Smooth muscle cell (in vitro differentiated cells): ENCODE results near the gene PIK3R6. TPM values are rescaled to one million over a fixed set of nuclear protein-coding genes. Genes with fewer than 3 reads are reported as not detected.

ENCODE experiments used
- DNase-seq: peaks from one replicate; lab custom pipeline; 2025; ENCODE audit not compliant: unreplicated experiment; lab: John Stamatoyannopoulos, UW
- H2AFZ ChIP-seq: fragments of 200-600 bp; sonication (generic); 2 replicates; pipeline ENCODE4 v1.6.0; 2016; ENCODE audit warnings: antibody characterized with exemption, low read depth, mild to moderate bottlenecking
- H3F3A ChIP-seq: fragments of 200-600 bp; sonication (generic); 2 replicates; pipeline ENCODE4 v1.6.0; 2017; ENCODE audit warnings: antibody characterized with exemption, low read depth
- H3K27ac ChIP-seq: fragments of 200-600 bp; sonication (generic); 2 replicates; pipeline ENCODE4 v1.5.1; 2016; ENCODE audit warnings: low read depth, mild to moderate bottlenecking
- H3K27me3 ChIP-seq: fragments of 200-600 bp; sonication (generic); 2 replicates; pipeline ENCODE4 v1.6.1; 2016; ENCODE audit warnings: low read depth, mild to moderate bottlenecking
- H3K36me3 ChIP-seq: fragments of 200-600 bp; sonication (generic); 2 replicates; pipeline ENCODE4 v1.5.1; 2016; ENCODE audit warnings: low read depth
- H3K4me1 ChIP-seq: fragments of 200-600 bp; sonication (generic); 2 replicates; pipeline ENCODE4 v1.5.1; 2016; ENCODE audit warnings: low read depth
- H3K4me2 ChIP-seq: fragments of 200-600 bp; sonication (generic); 2 replicates; pipeline ENCODE4 v1.6.0; 2016; ENCODE audit warnings: mild to moderate bottlenecking
- H3K4me3 ChIP-seq: fragments of 200-600 bp; sonication (generic); 2 replicates; pipeline ENCODE4 v1.5.1; 2016; ENCODE audit warnings: mild to moderate bottlenecking
- H3K79me2 ChIP-seq: fragments of 200-600 bp; sonication (generic); 2 replicates; pipeline ENCODE4 v1.6.0; 2016; ENCODE audit warnings: low read depth, mild to moderate bottlenecking
- H3K9ac ChIP-seq: fragments of 200-600 bp; sonication (generic); 2 replicates; pipeline ENCODE4 v1.6.0; 2016; ENCODE audit warnings: low read depth
- H3K9me3 ChIP-seq: fragments of 200-600 bp; sonication (generic); replicated peaks from 2 replicates; pipeline ENCODE4 v1.5.1; 2016; ENCODE audit warnings: low read depth
- H4K20me1 ChIP-seq: fragments of 200-600 bp; sonication (generic); 2 replicates; pipeline ENCODE4 v1.6.0; 2016; ENCODE audit warnings: low read depth
- WGBS: methylation state at CpG from one replicate; pipeline ENCODE4 v1.1.7; 2016; ENCODE audit warnings: low lambda C conversion rate; 5-methylcytosine and 5-hydroxymethylcytosine counted together
- polyA plus RNA-seq: library from polyadenylated mRNA; unstranded; fragments of >200 nt; fragmentation: Nextera tagmentation; extraction: Ambion mirVana; gene quantifications from 2 replicates; pipeline ENCODE4 v1.2.1, GENCODE V29; 2016
- total RNA-seq: library from RNA; depleted of rRNA; stranded (reverse); fragments of >200 nt; gene quantifications from 2 replicates; pipeline ENCODE4 v1.2.3, GENCODE V29; 2014
- TF ChIP-seq, protein P1 (sequence below): fragments of 200-600 bp; sonication (generic); IDR thresholded peaks from 2 replicates; pipeline ENCODE4 v1.5.1; 2017; ENCODE audit warnings: borderline replicate concordance, mild to moderate bottlenecking, antibody characterized with exemption; ENCODE audit not compliant: insufficient read depth, poor library complexity, severe bottlenecking

The PIK3R6 gene
- total and polyA plus RNA-seq, 2 experiments from 2014 or later, result not detected

GRCh38 chr17:8837563-8838075, 29.9 kb downstream of the PIK3R6 start:
- H3K9ac ChIP-seq, result no peak overlapping the region
- H3K79me2 ChIP-seq, result no peaks in the 10 kb centered on the region
- no peak for DNase-seq
- H3K27ac ChIP-seq, result no peak overlapping the region
- no peaks in the 10 kb centered on the region for H4K20me1 ChIP-seq
- no peaks in the 10 kb centered on the region for H3K4me1 ChIP-seq
- TF ChIP-seq, protein P1, sequence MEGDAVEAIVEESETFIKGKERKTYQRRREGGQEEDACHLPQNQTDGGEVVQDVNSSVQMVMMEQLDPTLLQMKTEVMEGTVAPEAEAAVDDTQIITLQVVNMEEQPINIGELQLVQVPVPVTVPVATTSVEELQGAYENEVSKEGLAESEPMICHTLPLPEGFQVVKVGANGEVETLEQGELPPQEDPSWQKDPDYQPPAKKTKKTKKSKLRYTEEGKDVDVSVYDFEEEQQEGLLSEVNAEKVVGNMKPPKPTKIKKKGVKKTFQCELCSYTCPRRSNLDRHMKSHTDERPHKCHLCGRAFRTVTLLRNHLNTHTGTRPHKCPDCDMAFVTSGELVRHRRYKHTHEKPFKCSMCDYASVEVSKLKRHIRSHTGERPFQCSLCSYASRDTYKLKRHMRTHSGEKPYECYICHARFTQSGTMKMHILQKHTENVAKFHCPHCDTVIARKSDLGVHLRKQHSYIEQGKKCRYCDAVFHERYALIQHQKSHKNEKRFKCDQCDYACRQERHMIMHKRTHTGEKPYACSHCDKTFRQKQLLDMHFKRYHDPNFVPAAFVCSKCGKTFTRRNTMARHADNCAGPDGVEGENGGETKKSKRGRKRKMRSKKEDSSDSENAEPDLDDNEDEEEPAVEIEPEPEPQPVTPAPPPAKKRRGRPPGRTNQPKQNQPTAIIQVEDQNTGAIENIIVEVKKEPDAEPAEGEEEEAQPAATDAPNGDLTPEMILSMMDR, result no peak
- no peaks in the 10 kb centered on the region for H3F3A ChIP-seq
- no peaks in the 10 kb centered on the region for H3K27me3 ChIP-seq
- no peaks in the 10 kb centered on the region for H3K9me3 ChIP-seq
- 84% methylated on average over 8 of the region's 8 CpGs for WGBS
- H3K36me3 ChIP-seq, result no peaks in the 10 kb centered on the region
- no peak overlapping the region for H2AFZ ChIP-seq
- H3K4me3 ChIP-seq, result no peak overlapping the region
- no peak overlapping the region for H3K4me2 ChIP-seq

- H3K4me3 ChIP-seq, result no peak overlapping the region
- H3F3A ChIP-seq, result no peaks in the 10 kb centered on the region
- H3K4me1 ChIP-seq, result no peaks in the 10 kb centered on the region
- H3K4me2 ChIP-seq, result no peak overlapping the region
- H3K27ac ChIP-seq, result no peak overlapping the region
- TF ChIP-seq, protein P1, result no peak
- H3K9me3 ChIP-seq, result no peaks in the 10 kb centered on the region
- no peaks in the 10 kb centered on the region for H3K27me3 ChIP-seq
- 86% methylated on average over 13 of the region's 15 CpGs for WGBS
- H3K79me2 ChIP-seq, result no peaks in the 10 kb centered on the region
- no peaks in the 10 kb centered on the region for H4K20me1 ChIP-seq
- H2AFZ ChIP-seq, result no peak overlapping the region
- no peak overlapping the region for H3K9ac ChIP-seq
- H3K36me3 ChIP-seq, result no peaks in the 10 kb centered on the region
- DNase-seq, result no peak
Observed at GRCh38 chr17:8836821-8837562, 30.5 kb downstream of the PIK3R6 start.

- 96% methylated on average over 6 of the region's 6 CpGs for WGBS
- H3F3A ChIP-seq, result no peaks in the 10 kb centered on the region
- no peak for DNase-seq
- no peaks in the 10 kb centered on the region for H4K20me1 ChIP-seq
- no peaks in the 10 kb centered on the region for H3K79me2 ChIP-seq
- H3K4me2 ChIP-seq, result no peak overlapping the region
- H3K9ac ChIP-seq, result no peak overlapping the region
- no peaks in the 10 kb centered on the region for H3K27me3 ChIP-seq
- no peak overlapping the region for H3K4me3 ChIP-seq
- H3K36me3 ChIP-seq, result no peaks in the 10 kb centered on the region
- no peak overlapping the region for H2AFZ ChIP-seq
- H3K9me3 ChIP-seq, result no peaks in the 10 kb centered on the region
- H3K4me1 ChIP-seq, result no peaks in the 10 kb centered on the region
- TF ChIP-seq, protein P1, result no peak
- H3K27ac ChIP-seq, result no peak overlapping the region
Observed at GRCh38 chr17:8835631-8836364, 31.7 kb downstream of the PIK3R6 start.
